H9 (cell line): ENCODE measurements around the gene PRKD2. TPM values are rescaled to one million over a fixed set of nuclear protein-coding genes. Genes with fewer than 3 reads are reported as not detected.

Experiments used
- DNase-seq: peaks from one replicate; pipeline ENCODE4 v3.0.0-alpha.2; 2017
- H2AFZ ChIP-seq: one replicate; pipeline ENCODE4 v1.6.1; 2013; ENCODE audit warnings: mild to moderate bottlenecking, low read length, control low read depth, moderate library complexity
- H2AK5ac ChIP-seq: 2 replicates; pipeline ENCODE4 v1.6.1; 2013; ENCODE audit warnings: low read length, control low read depth, mixed read lengths; ENCODE audit not compliant: insufficient read length
- H2BK120ac ChIP-seq: one replicate; pipeline ENCODE4 v1.6.1; 2013; ENCODE audit warnings: low read depth, mild to moderate bottlenecking, low read length, control low read depth, inconsistent platforms; ENCODE audit not compliant: poor library complexity, severe bottlenecking
- H2BK12ac ChIP-seq: 2 replicates; pipeline ENCODE4 v1.6.1; 2013; ENCODE audit warnings: low read length, control low read depth, mixed read lengths, low read depth; ENCODE audit not compliant: insufficient read length
- H2BK15ac ChIP-seq: 2 replicates; pipeline ENCODE4 v1.6.1; 2013; ENCODE audit warnings: low read depth, low read length, control low read depth
- H2BK20ac ChIP-seq: one replicate; pipeline ENCODE4 v1.6.1; 2013; ENCODE audit warnings: low read depth, mild to moderate bottlenecking, low read length, control low read depth, inconsistent platforms; ENCODE audit not compliant: poor library complexity, severe bottlenecking
- H2BK5ac ChIP-seq: 2 replicates; pipeline ENCODE4 v1.6.1; 2013; ENCODE audit warnings: low read length, control low read depth, mixed read lengths; ENCODE audit not compliant: insufficient read length
- H3K14ac ChIP-seq: 2 replicates; pipeline ENCODE4 v1.6.1; 2013; ENCODE audit warnings: low read length, control low read depth; ENCODE audit not compliant: insufficient read depth
- H3K18ac ChIP-seq: 2 replicates; pipeline ENCODE4 v1.6.1; 2013; ENCODE audit warnings: low read depth, mild to moderate bottlenecking, mixed read lengths, low read length, control low read depth; ENCODE audit not compliant: insufficient read length
- H3K23ac ChIP-seq: 2 replicates; pipeline ENCODE4 v1.6.1; 2013; ENCODE audit warnings: low read length, control low read depth, mixed read lengths, low read depth; ENCODE audit not compliant: insufficient read length
- H3K23me2 ChIP-seq: 2 replicates; pipeline ENCODE4 v1.6.1; 2013; ENCODE audit warnings: low read depth, mild to moderate bottlenecking, mixed read lengths, low read length, control low read depth; ENCODE audit not compliant: insufficient read length, poor library complexity, severe bottlenecking
- H3K27ac ChIP-seq: 2 replicates; pipeline ENCODE4 v1.5.1; 2013; ENCODE audit warnings: low read length, control low read depth, mixed read lengths, low read depth; ENCODE audit not compliant: insufficient read length
- H3K27me3 ChIP-seq: 2 replicates; pipeline ENCODE4 v1.6.1; 2013; ENCODE audit warnings: low read length, control low read depth, inconsistent platforms; ENCODE audit not compliant: insufficient read depth
- H3K4ac ChIP-seq: 2 replicates; pipeline ENCODE4 v1.6.1; 2013; ENCODE audit warnings: low read depth, mild to moderate bottlenecking, control low read depth, inconsistent platforms, low read length, moderate library complexity
- H3K4me1 ChIP-seq: 2 replicates; pipeline ENCODE4 v1.6.1; 2013; ENCODE audit warnings: low read length, control low read depth, inconsistent platforms; ENCODE audit not compliant: insufficient read depth
- H3K4me2 ChIP-seq: 2 replicates; pipeline ENCODE4 v1.6.1; 2013; ENCODE audit warnings: low read length, control low read depth, mixed read lengths; ENCODE audit not compliant: insufficient read length, insufficient read depth
- H3K56ac ChIP-seq: 2 replicates; pipeline ENCODE4 v1.6.1; 2013; ENCODE audit warnings: low read depth, mild to moderate bottlenecking, mixed read lengths, low read length, control low read depth; ENCODE audit not compliant: insufficient read length
- H3K79me1 ChIP-seq: 2 replicates; pipeline ENCODE4 v1.6.1; 2013; ENCODE audit warnings: low read depth, mild to moderate bottlenecking, moderate library complexity, low read length, control low read depth, inconsistent platforms; ENCODE audit not compliant: insufficient read depth, poor library complexity, severe bottlenecking
- H3K79me2 ChIP-seq: 2 replicates; pipeline ENCODE4 v1.6.1; 2013; ENCODE audit warnings: low read length, control low read depth, inconsistent platforms; ENCODE audit not compliant: insufficient read depth
- H3K9ac ChIP-seq: 2 replicates; pipeline ENCODE4 v1.6.1; 2013; ENCODE audit warnings: low read length, control low read depth, mixed read lengths; ENCODE audit not compliant: insufficient read length; ENCODE audit errors: extremely low read depth
- H3K9me3 ChIP-seq: one replicate; pipeline ENCODE4 v1.6.1; 2013; ENCODE audit warnings: low read depth, low read length, inconsistent platforms; ENCODE audit not compliant: control insufficient read depth
- H3T11ph ChIP-seq: one replicate; pipeline ENCODE4 v1.6.1; 2013; ENCODE audit warnings: mild to moderate bottlenecking, low read length, control low read depth, inconsistent platforms
- H4K20me1 ChIP-seq: one replicate; pipeline ENCODE4 v1.6.1; 2013; ENCODE audit not compliant: control insufficient read depth, insufficient read length, insufficient read depth
- H4K5ac ChIP-seq: 2 replicates; pipeline ENCODE4 v1.6.1; 2013; ENCODE audit warnings: low read depth, mild to moderate bottlenecking, mixed read lengths, low read length, control low read depth; ENCODE audit not compliant: insufficient read length
- H4K8ac ChIP-seq: replicated peaks from 2 replicates; pipeline ENCODE4 v1.6.1; 2013; ENCODE audit warnings: low read length, control low read depth, mixed read lengths, low read depth; ENCODE audit not compliant: insufficient read length
- H4K91ac ChIP-seq: 2 replicates; pipeline ENCODE4 v1.6.1; 2013; ENCODE audit warnings: low read depth, mild to moderate bottlenecking, moderate library complexity, mixed read lengths, low read length, control low read depth; ENCODE audit not compliant: insufficient read length
- H3K27ac Mint-ChIP-seq, 3 experiments: 2 replicates in 2 of 3; 3 replicates in 1 of 3; pipeline ENCODE4 v1.8.0; 2020 to 2021; ENCODE audit warnings: mixed read lengths in 3 of 3, mild to moderate bottlenecking in 1 of 3, moderate library complexity in 1 of 3
- H3K27me3 Mint-ChIP-seq: 2 replicates; pipeline ENCODE4 v1.8.0; 2021; ENCODE audit warnings: low read depth, mild to moderate bottlenecking, moderate library complexity, mixed read lengths
- H3K36me3 Mint-ChIP-seq, 3 experiments: 2 replicates in 2 of 3; 3 replicates in 1 of 3; pipeline ENCODE4 v1.8.0; 2020 to 2021; ENCODE audit warnings: low read depth in 3 of 3, mixed read lengths in 3 of 3; ENCODE audit not compliant: insufficient read depth in 1 of 3
- H3K4me1 Mint-ChIP-seq, 2 experiments: 2 replicates each; pipeline ENCODE4 v1.8.0; 2020; ENCODE audit warnings: mixed read lengths in 2 of 2
- H3K4me3 Mint-ChIP-seq, 2 experiments: 2 replicates in 1 of 2; 3 replicates in 1 of 2; pipeline ENCODE4 v1.8.0; 2020 to 2021; ENCODE audit warnings: mild to moderate bottlenecking in 2 of 2, mixed read lengths in 2 of 2, moderate library complexity in 1 of 2
- H3K9me3 Mint-ChIP-seq, 2 experiments: 2 replicates in 1 of 2; 3 replicates in 1 of 2; pipeline ENCODE4 v1.8.0; 2020; ENCODE audit warnings: mild to moderate bottlenecking in 2 of 2, mixed read lengths in 2 of 2, moderate library complexity in 1 of 2
- CTCF ChIP-seq: fragments of 200-600 bp; sonication (generic); conservative IDR thresholded peaks from 3 replicates; pipeline ENCODE4 v1.8.0; 2021; ENCODE audit warnings: antibody characterized with exemption, mild to moderate bottlenecking
- WGBS: extraction: QIAGEN DNeasy Blood & Tissue Kit; methylation state at CpG from one replicate; pipeline ENCODE4 v1.1.7; 2013; ENCODE audit warnings: missing lambda C conversion rate, low lambda C conversion rate, mixed read lengths; ENCODE audit not compliant: insufficient read length; ENCODE audit errors: extremely low coverage; 5-methylcytosine and 5-hydroxymethylcytosine counted together
- total RNA-seq: library from RNA; stranded (reverse); gene quantifications from 2 replicates; pipeline ENCODE4 v1.2.1, GENCODE V29; 2021

The PRKD2 gene
- total RNA-seq, 1 experiment from 2014 or later: 60.7 TPM

GRCh38 chr19:46697204-46697960 is 19.5 kb downstream of the PRKD2 start:
- H3T11ph ChIP-seq: no peak overlapping the region
- no peaks in the 10 kb centered on the region for H3K4me1 ChIP-seq
- H3K4me3 Mint-ChIP-seq: peak overlapping the region; percentile 40 to 70; a peak in 3 of 5 replicates
- no peaks in the 10 kb centered on the region; the same call in 1 of the 2 replicates for H3K27me3 Mint-ChIP-seq
- H3K14ac ChIP-seq: no peak overlapping the region
- no peaks in the 10 kb centered on the region for H3K27me3 ChIP-seq
- H2BK5ac ChIP-seq: no peak overlapping the region
- no peaks in the 10 kb centered on the region for H3K9me3 Mint-ChIP-seq
- H3K9ac ChIP-seq: no peak overlapping the region
- H2BK12ac ChIP-seq: no peak overlapping the region
- H3K79me2 ChIP-seq: no peaks in the 10 kb centered on the region
- H3K23me2 ChIP-seq: no peaks in the 10 kb centered on the region
- H3K27ac Mint-ChIP-seq: peak overlapping the region; percentile 22 to 95 (median 94); a peak in 5 of 7 replicates
- H3K27ac ChIP-seq: no peak overlapping the region
- peaks cover 53 to 83% (median 83%) of the 10 kb centered on the region in 3 experiments for H3K36me3 Mint-ChIP-seq
- WGBS: no CpG with 5 or more reads among the region's 39 CpGs
- H3K9me3 ChIP-seq: no peaks in the 10 kb centered on the region
- H4K5ac ChIP-seq: no peak overlapping the region
- peak overlapping the region; percentile 47 for H3K4me2 ChIP-seq
- no peaks in the 10 kb centered on the region for H3K79me1 ChIP-seq
- peaks cover 7 to 17% of the 10 kb centered on the region in 2 experiments for H3K4me1 Mint-ChIP-seq
- H4K20me1 ChIP-seq: no peaks in the 10 kb centered on the region
- no peak overlapping the region for H2AK5ac ChIP-seq
- no peak overlapping the region for H4K8ac ChIP-seq
- no peak overlapping the region for H3K18ac ChIP-seq
- no peak overlapping the region for H2AFZ ChIP-seq
- TF ChIP-seq CTCF: no peak
- no peak overlapping the region for H2BK15ac ChIP-seq
- no peak overlapping the region for H3K4ac ChIP-seq
- no peak overlapping the region for H3K23ac ChIP-seq
- no peak overlapping the region for H3K56ac ChIP-seq
- peak; percentile 99 for DNase-seq
- no peak overlapping the region for H4K91ac ChIP-seq
- no peak overlapping the region for H2BK120ac ChIP-seq
- no peak overlapping the region for H2BK20ac ChIP-seq
